LoVo (cell line): Measurements from ENCODE around the gene GRAMD4.
A peak's percentile ranks its signal among the peaks of the same experiment; 100 is the strongest.

ENCODE experiments used
- DNase-seq: peaks from one replicate; pipeline ENCODE4 v3.0.0-alpha.2; 2016; ENCODE audit warnings: low spot score

Gene GRAMD4, protein sequence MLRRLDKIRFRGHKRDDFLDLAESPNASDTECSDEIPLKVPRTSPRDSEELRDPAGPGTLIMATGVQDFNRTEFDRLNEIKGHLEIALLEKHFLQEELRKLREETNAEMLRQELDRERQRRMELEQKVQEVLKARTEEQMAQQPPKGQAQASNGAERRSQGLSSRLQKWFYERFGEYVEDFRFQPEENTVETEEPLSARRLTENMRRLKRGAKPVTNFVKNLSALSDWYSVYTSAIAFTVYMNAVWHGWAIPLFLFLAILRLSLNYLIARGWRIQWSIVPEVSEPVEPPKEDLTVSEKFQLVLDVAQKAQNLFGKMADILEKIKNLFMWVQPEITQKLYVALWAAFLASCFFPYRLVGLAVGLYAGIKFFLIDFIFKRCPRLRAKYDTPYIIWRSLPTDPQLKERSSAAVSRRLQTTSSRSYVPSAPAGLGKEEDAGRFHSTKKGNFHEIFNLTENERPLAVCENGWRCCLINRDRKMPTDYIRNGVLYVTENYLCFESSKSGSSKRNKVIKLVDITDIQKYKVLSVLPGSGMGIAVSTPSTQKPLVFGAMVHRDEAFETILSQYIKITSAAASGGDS

DNA sequence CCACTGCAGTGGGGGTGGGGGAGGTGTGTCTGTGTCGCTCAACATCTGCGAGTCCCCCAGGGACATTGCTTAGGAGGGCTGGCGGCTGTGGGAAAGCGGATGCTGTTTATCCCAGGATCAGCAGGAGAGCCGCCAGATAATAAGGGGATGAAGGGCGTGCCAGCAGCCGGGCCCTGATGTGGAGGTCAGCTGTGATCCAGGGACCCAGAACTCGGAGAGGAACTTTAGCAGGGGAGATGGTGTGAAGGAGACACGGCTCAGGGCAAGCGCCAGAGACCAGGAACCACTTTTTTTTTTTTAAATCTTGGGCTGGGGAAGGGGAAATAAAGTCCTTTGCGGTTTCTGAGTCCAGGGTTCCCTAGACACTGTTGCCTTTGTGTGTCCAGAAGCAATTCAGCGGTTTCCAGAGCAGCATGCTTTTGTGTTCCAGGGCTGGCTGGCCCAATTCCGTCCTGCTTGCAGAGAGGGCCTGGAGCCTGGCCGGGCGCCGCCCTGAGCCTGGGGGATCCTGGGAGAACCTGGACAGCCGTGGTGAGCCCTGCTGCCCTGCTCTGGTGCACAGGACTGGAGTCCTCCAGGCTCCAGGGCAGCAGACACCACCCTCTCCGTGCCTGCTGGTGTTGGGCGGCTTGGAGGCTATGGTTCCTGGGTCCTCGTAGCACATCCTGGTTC lies at the start of gene GRAMD4:
TSS of gene GRAMD4 (plus strand) at position 557 of the 672 bp plus-strand sequence. CDS start 6,414 bp downstream, outside the sequence.
- no peak for DNase-seq

DNA sequence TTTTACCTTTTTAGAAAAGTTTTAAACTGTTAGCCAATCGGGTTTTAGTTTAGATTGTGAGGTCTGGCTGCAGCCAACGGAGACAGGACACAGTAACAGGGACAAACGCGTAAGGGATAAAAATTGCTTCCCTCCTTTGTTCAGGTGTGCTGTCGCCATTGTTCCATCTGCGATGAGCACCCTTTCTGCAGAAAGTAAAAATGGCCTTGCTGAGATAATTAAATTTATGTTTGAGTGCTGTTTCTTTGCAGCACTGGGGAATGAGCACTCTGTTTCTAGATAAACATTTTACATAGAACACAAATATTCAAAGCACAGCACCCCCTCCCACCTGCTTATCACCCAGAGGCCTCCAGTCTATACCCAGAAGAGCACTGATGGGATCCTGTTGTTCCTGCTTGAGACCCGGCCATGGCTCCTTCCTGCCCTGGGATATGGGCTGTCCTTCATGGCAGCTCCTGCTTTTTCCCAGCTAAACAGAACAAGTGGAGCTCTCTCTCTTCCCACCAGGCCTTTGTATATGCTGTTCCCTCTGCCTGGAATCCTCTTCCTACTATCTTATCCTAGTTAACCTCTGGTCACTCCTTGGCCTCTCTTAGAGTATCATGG lies 48.4 kb upstream of the GRAMD4 start:
- DNase-seq: no peak

DNA sequence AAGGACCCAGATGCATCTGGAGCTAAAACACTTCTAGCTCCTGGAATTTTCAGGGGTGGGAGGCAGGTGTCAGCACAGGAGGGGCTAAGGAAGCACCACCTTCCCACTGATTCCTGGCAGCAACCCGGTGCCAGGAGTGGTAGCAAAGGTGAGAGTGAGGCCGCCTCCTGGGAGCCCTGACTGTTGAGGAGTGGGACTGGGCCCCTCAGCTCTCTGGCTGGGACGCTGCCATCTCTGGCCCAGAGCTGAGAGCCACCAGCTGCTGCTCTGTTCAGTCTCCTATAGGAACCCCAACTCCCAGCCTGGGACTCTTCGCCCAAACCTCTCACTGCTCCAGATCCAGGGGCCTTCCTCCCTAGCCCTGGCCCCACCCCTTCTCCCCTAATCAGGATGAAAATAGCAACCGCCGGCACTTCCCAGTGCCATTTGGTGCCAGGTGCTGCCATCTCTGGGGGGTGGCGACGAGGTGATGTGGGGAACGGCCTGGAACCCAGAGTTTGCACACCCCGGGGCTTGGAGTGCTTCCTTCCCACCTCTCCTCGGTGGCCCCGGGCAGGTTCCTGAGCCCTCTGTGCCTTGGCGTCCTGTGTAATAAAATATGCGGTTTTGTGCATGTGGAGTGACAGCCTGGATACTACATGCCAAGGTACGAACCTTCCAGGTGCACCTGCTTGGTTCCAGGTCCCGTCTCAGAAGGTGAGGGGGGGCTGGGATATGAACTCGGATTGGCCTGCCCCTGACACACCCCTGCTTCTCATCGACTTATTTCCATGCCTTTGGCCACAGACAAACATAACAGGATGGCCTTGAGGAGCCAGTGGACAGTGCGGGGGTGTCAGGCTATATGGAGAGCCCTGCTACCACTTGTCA lies 47.0 kb upstream of the GRAMD4 start:
- DNase-seq: no peak

DNA sequence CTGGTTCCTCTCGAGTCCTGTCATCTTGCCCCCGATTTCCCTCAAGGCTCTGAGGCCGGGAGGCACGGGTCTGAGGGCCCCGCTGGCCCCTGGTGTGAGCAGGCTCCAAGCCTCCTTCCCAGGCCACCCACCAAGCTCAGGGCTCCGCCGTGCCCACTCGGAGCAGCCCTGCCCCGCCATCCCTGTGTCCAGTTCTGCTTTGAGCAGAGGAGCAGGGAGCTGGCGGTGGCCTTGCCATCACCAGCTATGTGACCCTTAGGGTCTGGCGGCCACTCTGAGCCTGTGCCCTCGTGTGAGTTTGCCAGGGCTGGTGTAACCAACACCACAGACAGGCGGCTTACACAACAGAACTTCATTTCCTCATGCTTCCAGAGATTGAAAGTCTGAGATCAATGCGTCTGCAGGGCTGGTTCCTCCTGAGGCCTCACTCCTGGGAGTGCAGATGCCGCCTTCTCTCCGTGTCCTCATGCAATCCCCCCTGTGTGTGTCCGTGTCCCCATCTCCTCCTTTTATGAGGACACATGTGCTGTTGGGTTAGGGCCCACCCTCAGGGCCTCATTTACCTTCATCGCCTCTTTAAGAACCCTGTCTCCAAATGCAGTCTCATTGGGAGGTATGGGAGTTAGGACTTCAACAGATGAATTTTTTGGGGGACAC lies 46.3 kb upstream of the GRAMD4 start:
- DNase-seq: no peak

DNA sequence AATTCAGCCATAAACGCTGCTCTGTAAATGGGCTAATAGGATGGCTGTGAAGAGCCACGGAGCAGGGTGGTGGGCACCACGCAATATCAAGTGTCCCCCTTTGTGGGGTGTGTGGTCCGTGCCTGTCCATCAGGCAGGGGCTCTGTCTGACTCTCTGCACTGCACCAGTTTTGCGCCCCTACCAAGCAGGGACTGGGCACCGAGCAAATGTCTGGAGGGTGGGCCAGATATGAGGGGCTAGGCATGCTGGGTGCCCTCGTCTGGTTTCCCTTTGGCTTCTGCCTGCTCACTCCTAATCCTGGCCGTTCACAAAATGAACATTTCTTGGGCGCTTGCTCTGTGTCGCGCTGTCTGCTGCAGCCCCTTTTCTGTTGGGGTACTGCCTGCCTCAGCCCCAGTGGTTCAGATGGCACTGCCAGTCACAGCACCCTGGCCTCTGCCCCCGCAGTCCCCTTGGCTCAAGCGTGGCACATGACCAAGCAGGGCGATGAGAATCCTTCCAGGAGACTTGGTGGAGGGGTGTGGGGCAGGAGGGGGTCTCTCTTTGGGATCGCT lies 45.7 kb upstream of the GRAMD4 start:
- no peak for DNase-seq

DNA sequence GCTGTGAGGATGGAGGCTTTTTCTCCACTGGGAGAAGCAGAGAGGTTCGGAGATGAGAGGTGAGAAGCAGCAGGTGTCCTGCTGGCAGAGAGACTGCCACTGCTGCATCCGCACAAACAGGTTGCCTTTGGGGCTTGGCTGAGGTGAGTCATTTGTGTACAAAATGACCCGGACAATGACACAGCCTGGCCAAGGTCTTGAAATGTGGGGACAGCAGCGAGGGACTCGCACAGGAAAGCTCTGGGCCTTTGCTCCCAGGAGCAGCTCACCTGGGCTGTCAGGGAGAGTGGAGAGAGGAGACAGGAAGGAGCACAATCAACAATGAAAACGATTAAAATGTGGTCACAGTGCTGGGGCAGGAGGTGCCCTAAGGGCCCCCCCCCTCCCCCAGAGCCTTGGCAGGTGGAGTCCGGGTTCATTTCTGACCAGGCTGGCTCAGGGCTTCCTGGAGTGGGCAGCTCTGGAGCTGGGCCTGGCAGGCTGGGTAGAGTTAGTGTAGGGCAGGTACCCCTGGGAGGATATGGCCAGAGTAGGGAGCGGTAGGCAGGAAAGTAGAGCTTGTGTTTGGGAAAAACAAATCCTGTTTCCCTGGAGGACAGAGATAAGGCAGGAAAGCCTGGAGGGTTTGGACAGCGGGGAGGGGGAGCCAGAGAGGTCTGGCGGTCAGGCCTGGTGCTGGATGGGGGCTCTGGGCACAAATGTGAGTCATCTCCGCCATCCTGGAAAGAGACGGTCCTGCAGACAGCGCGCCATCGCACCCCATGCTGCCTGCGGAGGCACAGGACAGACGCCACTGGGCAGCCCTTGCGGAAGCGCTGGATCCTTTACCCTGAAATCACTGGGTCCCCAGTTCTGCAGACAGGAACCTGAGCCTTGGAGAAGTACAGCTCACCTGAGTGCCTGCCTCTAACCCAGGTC lies 44.9 kb upstream of the GRAMD4 start:
- peak; percentile 57 for DNase-seq

DNA sequence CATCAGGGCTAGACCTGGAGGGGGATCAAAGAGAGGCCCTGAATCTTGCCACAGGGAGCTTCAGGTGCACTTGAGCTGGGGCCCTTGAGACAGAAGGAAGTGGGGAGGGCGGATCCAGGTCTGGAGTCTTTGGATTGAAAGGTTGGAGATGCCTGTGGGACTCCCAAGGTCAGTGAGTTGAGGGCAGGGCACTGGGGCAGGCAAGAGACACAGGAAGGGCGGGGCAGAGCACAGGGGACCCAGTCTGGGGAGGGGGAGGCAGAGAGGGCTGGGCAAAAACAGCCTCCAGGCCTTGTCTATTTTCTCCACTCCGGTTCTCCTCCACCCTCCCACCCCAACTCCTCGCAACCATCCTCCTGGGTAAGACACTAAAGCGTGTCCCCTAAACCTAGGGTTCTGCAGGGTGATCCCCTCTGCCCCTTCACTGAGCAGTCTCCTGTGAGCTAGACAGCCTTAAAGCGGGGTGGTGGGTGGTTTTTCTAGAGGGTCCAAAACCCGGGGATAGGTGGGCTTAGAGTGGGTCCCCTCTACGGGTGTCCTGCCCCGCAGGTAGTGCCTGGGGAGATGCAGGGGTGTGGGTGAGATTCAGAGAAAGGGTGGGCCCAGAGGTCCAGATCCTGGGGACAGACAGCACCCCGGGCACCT lies 44.2 kb upstream of the GRAMD4 start:
- DNase-seq: peak; percentile 32

DNA sequence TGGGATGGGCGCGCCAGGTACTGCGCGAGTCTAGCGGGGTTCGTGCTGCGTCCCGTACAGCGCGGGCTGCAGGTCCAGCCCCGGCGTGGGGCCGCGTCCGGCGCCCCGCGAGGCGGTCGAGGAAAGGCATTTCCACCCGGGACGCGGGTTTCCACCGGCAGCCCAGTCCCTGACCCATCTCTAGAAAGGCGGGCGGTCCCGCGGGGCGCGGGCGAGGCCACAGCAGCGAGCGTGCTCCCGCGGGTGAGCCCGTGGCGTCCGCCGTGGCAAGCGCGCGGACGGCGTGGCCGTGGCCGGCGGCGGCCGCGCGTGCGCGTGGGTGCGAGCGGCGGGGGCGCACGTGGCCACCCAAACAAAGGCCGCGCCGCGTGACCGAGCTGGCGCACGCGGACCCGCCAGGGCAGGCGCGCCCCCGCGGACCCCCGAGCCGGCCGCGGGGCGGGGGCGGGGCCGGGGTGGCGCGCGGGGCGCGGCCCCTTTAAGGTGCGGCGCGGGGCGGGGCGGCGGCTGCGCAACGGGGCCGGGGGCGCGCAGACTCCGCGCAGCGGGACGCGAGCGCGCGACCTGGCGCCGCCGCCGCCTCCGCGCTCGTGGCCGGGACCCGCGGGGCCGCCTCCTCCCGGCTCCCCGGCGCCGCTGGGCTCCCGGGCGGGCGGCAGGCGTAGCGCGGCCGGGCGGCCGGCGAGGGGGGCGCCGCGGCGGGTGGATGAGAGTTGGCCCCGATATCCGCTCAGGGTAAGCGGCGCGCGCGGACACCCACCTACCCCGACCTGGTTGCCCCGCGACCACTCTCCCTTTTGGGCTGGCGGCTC lies 43.4 kb upstream of the GRAMD4 start:
- peak; percentile 68 for DNase-seq

DNA sequence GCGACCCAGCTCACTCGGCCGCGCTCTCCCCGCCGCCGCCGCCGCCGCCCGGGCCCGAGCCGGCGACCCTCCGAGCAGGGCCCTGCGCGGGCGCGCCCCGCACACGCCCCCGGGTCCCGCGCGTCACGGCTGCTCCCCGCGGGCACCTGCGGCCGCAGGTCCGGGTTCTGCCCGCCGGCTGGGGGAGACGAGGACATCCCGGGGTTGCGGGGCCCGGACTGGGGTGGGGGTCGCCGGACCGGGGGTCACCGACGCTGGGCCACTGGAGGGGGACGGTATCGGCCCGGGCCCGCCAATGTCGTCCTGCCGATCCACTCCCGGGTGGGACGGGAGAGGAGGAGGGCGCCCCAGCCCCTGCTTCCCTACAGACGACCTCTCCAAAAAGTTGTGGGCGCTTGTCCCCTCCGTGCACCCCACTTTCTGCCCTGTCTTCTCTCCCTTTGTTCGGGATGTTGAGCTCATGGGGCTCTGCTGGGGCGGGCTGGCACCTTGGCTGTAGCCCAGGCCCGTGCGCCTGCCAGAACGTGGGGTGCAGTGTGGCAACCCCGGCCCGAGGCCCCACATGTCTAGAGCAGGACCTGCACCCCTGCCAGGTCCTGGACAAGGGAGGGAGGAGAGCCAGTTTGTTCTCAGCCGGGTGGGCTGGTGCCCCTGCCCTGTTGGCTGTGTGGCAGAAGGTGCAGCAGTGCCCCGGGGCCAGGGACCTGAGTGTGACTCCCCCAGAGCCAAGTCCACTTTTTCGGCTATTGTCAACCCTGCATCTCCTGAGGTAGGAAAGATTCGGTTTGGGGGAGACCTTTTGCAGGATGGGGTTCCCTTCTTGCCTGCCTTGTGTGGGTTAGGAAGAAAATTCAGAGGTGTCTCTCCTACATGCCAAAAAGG lies 42.6 kb upstream of the GRAMD4 start:
- DNase-seq: no peak

DNA sequence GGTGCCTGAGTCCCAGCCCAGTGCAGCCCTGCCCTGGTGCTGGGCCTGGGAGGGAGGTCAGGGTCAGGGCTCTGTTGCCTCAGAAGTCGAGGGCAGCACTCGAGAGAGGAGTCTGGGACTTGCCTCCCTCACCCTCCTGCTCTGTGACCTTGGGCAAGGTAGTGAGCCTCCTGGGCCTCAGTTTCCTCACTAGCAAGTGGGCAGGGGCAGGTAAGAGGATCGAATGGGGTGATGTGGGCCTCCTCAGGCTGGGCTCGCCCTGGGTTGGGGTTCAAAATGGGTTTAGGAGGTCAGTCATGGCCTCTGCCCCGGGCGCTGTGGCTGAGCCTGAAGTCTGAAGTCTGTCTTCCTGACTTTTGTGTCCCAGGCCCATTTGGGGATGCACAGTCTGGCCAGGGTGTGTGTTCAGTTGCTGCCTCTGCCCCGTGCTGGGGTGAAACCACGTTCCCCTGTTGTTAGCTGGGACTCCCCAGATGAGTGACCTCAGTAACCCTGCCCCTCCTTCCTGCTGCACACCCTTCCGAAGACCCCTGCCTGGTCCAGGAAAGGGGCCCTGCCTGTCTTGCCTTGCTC lies 41.8 kb upstream of the GRAMD4 start:
- no peak for DNase-seq

DNA sequence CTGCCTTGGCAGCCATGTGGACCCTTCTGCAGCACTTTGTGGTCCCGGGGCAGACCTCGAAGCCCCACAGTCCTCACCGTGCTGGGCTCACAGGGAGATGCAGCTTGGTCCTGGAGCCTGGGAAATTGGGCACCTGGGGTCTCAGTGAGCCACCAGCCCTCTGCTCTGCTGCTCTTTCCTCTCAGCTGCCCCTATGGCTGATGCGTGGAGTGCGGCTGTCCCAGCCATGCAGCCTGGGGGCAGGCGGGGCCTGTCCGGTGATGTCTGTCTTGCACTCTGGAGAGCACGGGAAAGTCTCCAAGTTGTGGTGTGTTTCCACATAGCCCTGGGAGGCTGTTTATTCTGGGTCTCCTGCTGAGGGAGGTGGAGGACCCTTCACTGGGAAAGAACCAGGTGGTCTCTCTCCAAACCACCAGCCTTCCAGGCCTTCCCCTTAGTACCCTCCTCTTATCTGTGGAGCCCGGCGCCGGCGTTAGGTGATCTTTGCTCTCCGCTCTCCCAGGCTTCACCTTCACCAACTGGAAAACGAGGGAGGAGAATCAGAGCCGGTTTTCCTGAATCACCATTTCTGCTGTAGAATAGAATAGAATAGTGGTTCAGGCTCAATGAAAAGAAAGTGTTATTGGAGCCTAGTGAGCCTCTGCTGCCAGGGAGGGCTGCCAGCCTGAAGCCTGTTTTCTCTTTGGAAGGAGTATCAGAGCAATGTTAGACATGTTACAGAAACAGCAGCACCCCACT lies 41.2 kb upstream of the GRAMD4 start:
- no peak for DNase-seq

DNA sequence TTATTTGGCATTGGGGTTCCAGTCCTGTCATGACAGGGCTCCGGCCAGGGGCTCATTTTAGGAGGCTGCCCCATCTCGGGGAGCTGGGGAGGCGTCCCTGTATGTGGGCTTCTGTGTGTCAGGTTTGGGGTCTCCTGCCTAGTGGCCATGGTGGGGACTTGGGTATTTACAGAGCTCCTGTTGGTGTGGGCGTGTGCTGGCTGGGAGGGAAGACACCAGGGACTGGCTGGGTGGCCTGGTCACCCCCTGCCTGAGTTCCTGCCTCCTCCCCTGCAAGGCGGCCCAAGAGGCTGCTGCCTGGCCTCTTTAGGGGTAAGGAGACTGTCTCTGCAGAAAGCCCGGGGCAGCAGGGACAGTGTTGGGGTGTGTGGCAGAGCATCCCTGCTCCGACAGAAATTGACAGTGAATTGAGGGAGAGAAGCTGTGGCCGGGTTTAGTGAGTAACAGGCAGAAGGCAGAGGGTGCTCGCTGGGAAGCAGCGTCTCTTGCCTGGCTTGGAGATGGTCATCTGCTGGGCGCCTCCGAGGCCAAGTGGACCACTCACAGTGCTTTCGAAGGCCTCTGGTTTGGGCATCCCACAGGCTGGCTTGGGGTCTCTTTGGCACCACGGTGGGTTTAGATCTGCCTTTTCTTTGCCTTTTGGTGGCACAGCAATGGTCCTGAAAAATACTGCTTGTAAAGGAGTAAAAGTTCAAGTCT lies 40.3 kb upstream of the GRAMD4 start:
- no peak for DNase-seq

DNA sequence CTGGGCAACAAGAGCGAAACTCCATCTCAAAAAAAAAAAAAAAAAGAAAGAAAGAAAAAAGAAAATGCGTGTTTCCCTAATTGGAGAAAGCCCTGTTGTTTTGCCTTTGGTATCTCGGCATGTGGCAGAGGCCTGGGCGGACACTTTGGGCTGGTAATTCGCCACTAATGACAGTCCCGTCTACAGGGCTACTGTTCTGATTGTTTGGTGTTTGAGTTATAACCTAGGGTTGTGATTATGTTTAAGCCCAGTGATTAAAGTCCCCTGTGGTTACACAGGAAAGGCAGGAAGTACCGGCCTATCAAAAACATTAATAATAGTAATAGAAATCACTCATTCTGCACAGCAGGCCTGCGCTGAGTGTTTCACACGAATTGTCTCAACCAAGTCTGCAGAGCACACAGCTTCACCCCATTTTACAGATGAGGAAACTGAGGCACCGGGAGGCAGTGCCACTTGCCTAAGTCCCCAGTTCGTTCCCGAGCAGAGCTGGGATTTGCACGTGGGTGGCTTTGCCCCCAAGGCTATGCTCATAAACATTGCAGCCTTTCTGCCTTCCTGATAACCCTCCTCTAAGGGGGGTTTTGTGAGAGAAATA lies 39.1 kb upstream of the GRAMD4 start:
- DNase-seq: no peak

DNA sequence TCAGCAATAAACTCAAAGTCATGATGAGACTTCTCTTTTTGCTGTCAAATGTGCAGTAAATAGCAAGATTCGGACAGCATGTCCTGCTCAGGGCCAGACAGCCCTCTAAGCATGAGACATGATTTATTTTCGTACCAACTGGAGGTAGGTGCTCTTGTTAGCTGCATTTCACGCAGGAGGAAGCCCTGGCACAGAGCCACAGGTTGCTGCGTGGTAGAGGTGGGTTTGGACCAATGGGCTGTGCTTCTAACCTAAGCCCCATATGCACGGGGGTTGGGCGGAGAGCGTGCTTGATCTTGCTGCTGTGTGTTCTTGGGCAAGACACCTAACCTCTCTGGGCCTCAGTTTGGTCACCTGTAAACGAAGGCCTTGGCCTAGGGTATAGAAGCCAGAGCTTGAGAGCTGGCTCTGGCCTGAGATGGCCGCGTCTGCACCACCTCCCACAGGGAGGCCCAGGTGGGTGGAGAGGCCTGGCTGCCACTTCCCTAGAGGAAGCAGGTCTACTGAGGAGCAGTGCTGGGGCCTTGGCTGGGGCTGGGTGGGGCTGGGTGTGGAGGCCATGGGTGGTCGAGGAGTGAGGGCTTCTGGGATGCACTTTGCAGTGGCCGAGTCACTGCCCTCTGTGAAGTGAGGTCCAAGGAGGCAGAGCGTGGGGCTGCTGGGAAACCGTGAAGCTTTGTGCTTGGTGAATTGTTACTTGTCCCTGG lies 38.5 kb upstream of the GRAMD4 start:
- no peak for DNase-seq
